Measurements from ENCODE around the gene HAPLN2.

Gene HAPLN2

GRCh38 chr1:156671804-156672203 is 52.6 kb downstream of the HAPLN2 start:
- Histone ChIP-seq H3K4me3 (ENCODE audit: low read depth in 1 of 2, low read length in 1 of 2) (no peak overlapping the region), H3K27me3 (peaks cover 82% of the 10 kb centered on the region), H3K36me3 (no peaks in the 10 kb centered on the region), H3K9me3 (no peaks in the 10 kb centered on the region), H3K4me1 (ENCODE audit: control insufficient read depth in 1 of 2, insufficient read depth in 1 of 2, low read depth in 1 of 2, low read length in 1 of 2) (no peaks in the 10 kb centered on the region), H3K27ac (no peak overlapping the region)
- TF ChIP-seq CTCF (IDR thresholded peaks at IDR 0.05), result no peak

- Histone ChIP-seq H3K4me3 (ENCODE audit: low read depth in 1 of 2, low read length in 1 of 2) (no peak overlapping the region), H3K9me3 (no peaks in the 10 kb centered on the region), H3K36me3 (no peaks in the 10 kb centered on the region), H3K4me1 (ENCODE audit: control insufficient read depth in 1 of 2, insufficient read depth in 1 of 2, low read depth in 1 of 2, low read length in 1 of 2) (no peaks in the 10 kb centered on the region), H3K27ac (no peak overlapping the region), H3K27me3 (peaks cover 97% of the 10 kb centered on the region)
- TF ChIP-seq CTCF (IDR thresholded peaks at IDR 0.05), result no peak
Observed at GRCh38 chr1:156673387-156674121, 54.3 kb downstream of the HAPLN2 start.
